GM23338 (cell line): ENCODE results near the gene PYGO1. TPM values are rescaled to one million over a fixed set of nuclear protein-coding genes. Genes with fewer than 3 reads are reported as not detected.
A peak's percentile ranks its signal among the peaks of the same experiment; 100 is the strongest.

Experiments
- ATAC-seq: fragments of 200-7000 bp; cut with Tn5 transposase; 3 replicates; pipeline ENCODE4 v1.9.1; 2020
- DNase-seq: peaks from one replicate; pipeline ENCODE4 v3.0.0-alpha.2; 2015; ENCODE audit warnings: low spot score
- H2AFZ ChIP-seq: fragments of 200-600 bp; sonication (generic); 2 replicates; pipeline ENCODE4 v1.8.0; 2016; ENCODE audit warnings: antibody characterized with exemption, mild to moderate bottlenecking, moderate library complexity
- H3F3A ChIP-seq: fragments of 200-600 bp; sonication (generic); replicated peaks from 2 replicates; pipeline ENCODE4 v1.8.0; 2017; ENCODE audit warnings: antibody characterized with exemption, mixed run types, low read depth
- H3K27ac ChIP-seq: fragments of 200-600 bp; sonication (generic); 2 replicates; pipeline ENCODE4 v1.6.1; 2016; ENCODE audit warnings: low read depth
- H3K27me3 ChIP-seq: fragments of 200-600 bp; sonication (generic); 2 replicates; pipeline ENCODE4 v1.8.0; 2016; ENCODE audit warnings: mild to moderate bottlenecking, mixed run types, moderate library complexity; ENCODE audit not compliant: insufficient read depth
- H3K36me3 ChIP-seq: fragments of 200-600 bp; sonication (generic); 2 replicates; pipeline ENCODE4 v1.8.0; 2016; ENCODE audit warnings: mild to moderate bottlenecking; ENCODE audit not compliant: insufficient read depth
- H3K4me1 ChIP-seq: fragments of 200-600 bp; sonication (generic); 2 replicates; pipeline ENCODE4 v1.8.0; 2016; ENCODE audit warnings: mild to moderate bottlenecking, moderate library complexity; ENCODE audit not compliant: insufficient read depth
- H3K4me2 ChIP-seq: fragments of 200-600 bp; sonication (generic); 2 replicates; pipeline ENCODE4 v1.7.1; 2017; ENCODE audit warnings: mixed run types
- H3K4me3 ChIP-seq: fragments of 200-600 bp; sonication (generic); 2 replicates; pipeline ENCODE4 v1.6.1; 2016; ENCODE audit warnings: mixed run types
- H3K79me2 ChIP-seq: fragments of 200-600 bp; sonication (generic); replicated peaks from 2 replicates; pipeline ENCODE4 v1.8.0; 2017; ENCODE audit warnings: mild to moderate bottlenecking; ENCODE audit not compliant: insufficient read depth
- H3K9me2 ChIP-seq: fragments of 200-600 bp; sonication (generic); 2 replicates; pipeline ENCODE4 v1.8.0; 2017; ENCODE audit not compliant: insufficient read depth
- H4K20me1 ChIP-seq: fragments of 200-600 bp; sonication (generic); replicated peaks from 2 replicates; pipeline ENCODE4 v1.8.0; 2017; ENCODE audit warnings: mild to moderate bottlenecking; ENCODE audit not compliant: insufficient read depth
- H3K27ac Mint-ChIP-seq: 2 replicates; pipeline ENCODE4 v1.8.0; 2020; ENCODE audit warnings: inconsistent platforms, mild to moderate bottlenecking, moderate library complexity, mixed read lengths
- H3K27me3 Mint-ChIP-seq: 3 replicates; pipeline ENCODE4 v1.8.0; 2022; ENCODE audit warnings: low read depth, mild to moderate bottlenecking, moderate library complexity, mixed read lengths, inconsistent platforms; ENCODE audit not compliant: insufficient read depth, poor library complexity
- H3K36me3 Mint-ChIP-seq: 3 replicates; pipeline ENCODE4 v1.8.0; 2021; ENCODE audit warnings: low read depth, mild to moderate bottlenecking, inconsistent platforms, moderate library complexity, mixed read lengths
- H3K4me1 Mint-ChIP-seq: 3 replicates; pipeline ENCODE4 v1.8.0; 2020; ENCODE audit warnings: mild to moderate bottlenecking, inconsistent platforms, mixed read lengths
- H3K4me3 Mint-ChIP-seq: 3 replicates; pipeline ENCODE4 v1.8.0; 2021; ENCODE audit warnings: moderate library complexity, mild to moderate bottlenecking, inconsistent platforms, mixed read lengths
- H3K9me3 Mint-ChIP-seq: 3 replicates; pipeline ENCODE4 v1.8.0; 2020; ENCODE audit warnings: moderate library complexity, mild to moderate bottlenecking, inconsistent platforms, mixed read lengths
- CREB1 ChIP-seq: fragments of 250-450 bp; sonication (Bioruptor Pico); IDR thresholded peaks from 2 replicates; pipeline ENCODE4 v1.5.0; 2020; ENCODE audit warnings: low read depth, mild to moderate bottlenecking, moderate library complexity
- CTCF ChIP-seq, 2 experiments: fragments of 200-600 bp in 1 of 2; sonication (generic) in 1 of 2; conservative IDR thresholded peaks; 2 replicates each; pipeline versions ENCODE4 v1.5.1 to v1.6.1; 2016 to 2017; ENCODE audit warnings: antibody characterized with exemption in 2 of 2, low read depth in 2 of 2, mild to moderate bottlenecking in 2 of 2, moderate library complexity in 1 of 2
- ETS1 ChIP-seq: IDR thresholded peaks from 2 replicates; pipeline ENCODE4 v1.6.1; 2016; ENCODE audit warnings: antibody characterized with exemption
- EZH2 ChIP-seq: fragments of 200-600 bp; sonication (generic); IDR thresholded peaks from one replicate; pipeline ENCODE4 v1.8.0; 2017; ENCODE audit warnings: antibody characterized with exemption, mild to moderate bottlenecking, low read depth; ENCODE audit not compliant: unreplicated experiment
- NANOG ChIP-seq: IDR thresholded peaks from 2 replicates; pipeline ENCODE4 v1.6.1; 2016; ENCODE audit warnings: antibody characterized with exemption, borderline replicate concordance
- POLR2AphosphoS5 ChIP-seq: IDR thresholded peaks from 2 replicates; pipeline ENCODE4 v1.6.1; 2016; ENCODE audit warnings: antibody characterized with exemption, low read depth
- REST ChIP-seq: IDR thresholded peaks from one replicate; pipeline ENCODE4 v1.6.1; 2018; ENCODE audit warnings: antibody characterized with exemption; ENCODE audit not compliant: unreplicated experiment
- STAT1 ChIP-seq: IDR thresholded peaks from one replicate; pipeline ENCODE4 v1.6.1; 2016; ENCODE audit warnings: antibody characterized with exemption; ENCODE audit not compliant: unreplicated experiment
- ZNF114 ChIP-seq: fragments of 250-450 bp; sonication (Bioruptor Pico); IDR thresholded peaks from 2 replicates; pipeline ENCODE4 v1.5.0; 2020; ENCODE audit warnings: mild to moderate bottlenecking, moderate library complexity
- ZNF331 ChIP-seq: fragments of 250-450 bp; sonication (Bioruptor Pico); IDR thresholded peaks from 2 replicates; pipeline ENCODE4 v1.5.0; 2020; ENCODE audit warnings: low read depth, mild to moderate bottlenecking, moderate library complexity
- polyA plus RNA-seq: library from polyadenylated mRNA; unstranded; fragments of >200 nt; fragmentation: Nextera tagmentation; extraction: Ambion mirVana; gene quantifications from 2 replicates; pipeline ENCODE4 v1.2.1, GENCODE V29; 2016
- total RNA-seq: library from RNA; depleted of rRNA; stranded (reverse); fragments of >200 nt; shearing (Covaris generic); gene quantifications from 2 replicates; pipeline ENCODE4 v1.2.3, GENCODE V29; 2014

The PYGO1 gene
- total and polyA plus RNA-seq, 2 experiments from 2014 or later, result 0.18 to 0.52 TPM

GRCh38 chr15:55630858-55631257 is 42.7 kb upstream of the PYGO1 start (continued):
- no peak for TF ChIP-seq REST
- TF ChIP-seq EZH2, result no peak
- TF ChIP-seq POLR2AphosphoS5, result no peak
- no peak for TF ChIP-seq NANOG
- no peak for TF ChIP-seq ZNF114 (CRISPR knock-in tag)

- Histone ChIP-seq H3K9me2 (no peaks in the 10 kb centered on the region), H3K79me2 (no peaks in the 10 kb centered on the region), H3F3A (no peaks in the 10 kb centered on the region), H3K27ac (no peak overlapping the region), H3K27me3 (no peaks in the 10 kb centered on the region), H2AFZ (peak overlapping the region; percentile 84), H3K4me1 (no peaks in the 10 kb centered on the region), H3K4me3 (no peak overlapping the region), H3K4me2 (no peak overlapping the region), H3K36me3 (no peaks in the 10 kb centered on the region; the same call in 1 of the 2 replicates), H4K20me1 (no peaks in the 10 kb centered on the region)
- Mint-ChIP-seq H3K4me1 (no peaks in the 10 kb centered on the region; the same call in 2 of the 3 replicates), H3K36me3 (no peaks in the 10 kb centered on the region), H3K27me3 (peaks cover 3% of the 10 kb centered on the region), H3K27ac (no peak overlapping the region), H3K4me3 (no peak overlapping the region), H3K9me3 (no peaks in the 10 kb centered on the region)
- DNase-seq (no peak), ATAC-seq (no peak)
- TF ChIP-seq CREB1 (CRISPR knock-in tag), result no peak
- no peak; a peak in 1 of 4 replicates for TF ChIP-seq CTCF (conservative IDR thresholded peaks at IDR 0.05; ENCODE audit: low read depth in 2 of 2)
- TF ChIP-seq REST, result no peak
- TF ChIP-seq EZH2, result no peak
- TF ChIP-seq POLR2AphosphoS5, result no peak
- TF ChIP-seq ZNF331 (CRISPR knock-in tag), result no peak
- no peak for TF ChIP-seq ETS1
- TF ChIP-seq STAT1, result no peak
Observed at GRCh38 chr15:55628369-55628730, 40.2 kb upstream of the PYGO1 start.
